SK-N-MC (cell line): Measurements from ENCODE around the gene PELI1.

Source experiments
- DNase-seq: peaks from one replicate; pipeline ENCODE4 v3.0.0-alpha.2; 2011; ENCODE audit warnings: low read depth, low spot score
- H3K27ac ChIP-seq: fragments of 200-600 bp; sonication (generic); 2 replicates; pipeline ENCODE4 v1.5.1; 2016; ENCODE audit warnings: mixed run types
- H3K36me3 ChIP-seq: fragments of 200-600 bp; sonication (generic); 2 replicates; pipeline ENCODE4 v1.6.1; 2017; ENCODE audit warnings: antibody characterized with exemption, low read length, mixed read lengths; ENCODE audit not compliant: insufficient read depth
- H3K4me3 ChIP-seq: fragments of 200-600 bp; sonication (generic); 2 replicates; pipeline ENCODE4 v1.5.1; 2016
- H3K9ac ChIP-seq: fragments of 200-600 bp; sonication (generic); 2 replicates; pipeline ENCODE4 v1.8.0; 2017; ENCODE audit warnings: mixed run types, mixed read lengths; ENCODE audit not compliant: insufficient read length
- H3K9me3 ChIP-seq: fragments of 200-600 bp; sonication (generic); 2 replicates; pipeline ENCODE4 v1.6.1; 2017; ENCODE audit warnings: low read depth, mild to moderate bottlenecking, antibody characterized with exemption, low read length, moderate library complexity, mixed read lengths
- EZH2 ChIP-seq: fragments of 200-600 bp; sonication (generic); IDR thresholded peaks from one replicate; pipeline ENCODE4 v1.6.1; 2017; ENCODE audit warnings: antibody characterized with exemption
- FOXP2 ChIP-seq: optimal IDR thresholded peaks from 2 replicates; pipeline ENCODE3; 2011; ENCODE audit warnings: mild to moderate bottlenecking, moderate library complexity; ENCODE audit not compliant: insufficient read depth; ENCODE audit errors: extremely low read length, control extremely low read depth
- POLR2AphosphoS5 ChIP-seq: IDR thresholded peaks from 2 replicates; pipeline ENCODE4 v1.6.1; 2012; ENCODE audit warnings: mild to moderate bottlenecking, low read depth, low read length, borderline replicate concordance

PELI1 gene

GRCh38 chr2:64123740-64124139, 20.5 kb downstream of the PELI1 start:
- no peak overlapping the region for H3K9ac ChIP-seq
- H3K36me3 ChIP-seq = no peaks in the 10 kb centered on the region
- no peak overlapping the region for H3K27ac ChIP-seq
- H3K9me3 ChIP-seq = no peaks in the 10 kb centered on the region
- DNase-seq = no peak
- TF ChIP-seq EZH2 = no peak
- TF ChIP-seq POLR2AphosphoS5 = no peak
- TF ChIP-seq FOXP2 = no peak
- no peak overlapping the region for H3K4me3 ChIP-seq

- Histone ChIP-seq H3K36me3 (no peaks in the 10 kb centered on the region), H3K4me3 (no peak overlapping the region), H3K9ac (no peak overlapping the region), H3K27ac (no peak overlapping the region), H3K9me3 (no peaks in the 10 kb centered on the region)
- TF ChIP-seq EZH2 (no peak), POLR2AphosphoS5 (no peak), FOXP2 (no peak)
- no peak for DNase-seq
These were observed 21.9 kb downstream of the PELI1 start for GRCh38 chr2:64122358-64122757.

- Histone ChIP-seq H3K27ac (no peak overlapping the region), H3K9ac (no peak overlapping the region), H3K9me3 (no peaks in the 10 kb centered on the region), H3K4me3 (no peak overlapping the region), H3K36me3 (no peaks in the 10 kb centered on the region)
- no peak for DNase-seq
- no peak for TF ChIP-seq POLR2AphosphoS5
- TF ChIP-seq EZH2 = no peak
- TF ChIP-seq FOXP2 = no peak
These were observed 23.3 kb downstream of the PELI1 start for GRCh38 chr2:64120928-64121327.

GRCh38 chr2:64120008-64120407, 24.2 kb downstream of the PELI1 start:
- Histone ChIP-seq H3K27ac (no peak overlapping the region), H3K9me3 (no peaks in the 10 kb centered on the region), H3K9ac (no peak overlapping the region), H3K36me3 (no peaks in the 10 kb centered on the region), H3K4me3 (no peak overlapping the region)
- no peak for DNase-seq
- TF ChIP-seq POLR2AphosphoS5 (no peak), EZH2 (no peak), FOXP2 (no peak)

GRCh38 chr2:64119369-64119768, 24.9 kb downstream of the PELI1 start:
- Histone ChIP-seq H3K36me3 (no peaks in the 10 kb centered on the region), H3K9me3 (no peaks in the 10 kb centered on the region), H3K27ac (no peak overlapping the region), H3K9ac (no peak overlapping the region), H3K4me3 (no peak overlapping the region)
- no peak for TF ChIP-seq EZH2
- no peak for TF ChIP-seq FOXP2
- no peak for TF ChIP-seq POLR2AphosphoS5
- no peak for DNase-seq

GRCh38 chr2:64115808-64116598, 28.2 kb downstream of the PELI1 start:
- Histone ChIP-seq H3K9me3 (no peaks in the 10 kb centered on the region), H3K4me3 (no peak overlapping the region), H3K36me3 (no peaks in the 10 kb centered on the region), H3K9ac (no peak overlapping the region), H3K27ac (no peak overlapping the region)
- no peak for DNase-seq
- TF ChIP-seq FOXP2 (no peak), EZH2 (no peak), POLR2AphosphoS5 (no peak)

GRCh38 chr2:64114912-64115277, 29.3 kb downstream of the PELI1 start:
- no peak overlapping the region for H3K4me3 ChIP-seq
- no peak overlapping the region for H3K9ac ChIP-seq
- no peaks in the 10 kb centered on the region for H3K9me3 ChIP-seq
- H3K27ac ChIP-seq = no peak overlapping the region
- H3K36me3 ChIP-seq = no peaks in the 10 kb centered on the region
- no peak for TF ChIP-seq EZH2
- no peak for TF ChIP-seq FOXP2
- no peak for TF ChIP-seq POLR2AphosphoS5
- no peak for DNase-seq

GRCh38 chr2:64114063-64114911, 29.9 kb downstream of the PELI1 start:
- Histone ChIP-seq H3K27ac (peak overlapping the region; percentile 74), H3K9ac (no peak overlapping the region), H3K36me3 (no peaks in the 10 kb centered on the region), H3K9me3 (no peaks in the 10 kb centered on the region), H3K4me3 (no peak overlapping the region; the same call in 1 of the 2 replicates)
- no peak for DNase-seq
- TF ChIP-seq EZH2 (no peak), FOXP2 (no peak), POLR2AphosphoS5 (no peak)
